H1 (cell line): ENCODE measurements around the gene ZIC1. TPM values are rescaled to one million over a fixed set of nuclear protein-coding genes. Genes with fewer than 3 reads are reported as not detected.

ENCODE experiments used
- CTCF ChIA-PET: fragments of 300-600 bp; sonication (Branson Sonifier 250); formaldehyde crosslinking; loops from one replicate; lab custom pipeline; 2021; ENCODE audit not compliant: partially characterized antibody; lab: Charles Lee
- POLR2A ChIA-PET: fragments of 300-600 bp; sonication (Branson Sonifier 250); formaldehyde crosslinking; loops from one replicate; lab custom pipeline; 2021; ENCODE audit warnings: inconsistent platforms; ENCODE audit not compliant: partially characterized antibody; lab: Charles Lee
- DNase-seq, 2 experiments: peaks; one replicate each; pipeline versions ENCODE4 v3.0.0 to v3.0.0-alpha.2; 2010 to 2022; ENCODE audit warnings: low spot score in 2 of 2, low read depth in 1 of 2, mixed read lengths in 1 of 2
- FAIRE-seq: peaks from 2 replicates; lab custom pipeline; 2011; peaks lifted over from hg19 to GRCh38; lab: Jason Lieb, UNC
- H2AFZ ChIP-seq: 2 replicates; pipeline ENCODE4 v1.8.1; 2012; ENCODE audit warnings: low read length, inconsistent platforms
- H2AK5ac ChIP-seq: 2 replicates; pipeline ENCODE4 v1.6.1; 2013; ENCODE audit warnings: low read depth, low read length
- H2BK120ac ChIP-seq: replicated peaks from 2 replicates; pipeline ENCODE3; 2013; ENCODE audit warnings: low read depth, low read length, inconsistent platforms
- H2BK12ac ChIP-seq: 2 replicates; pipeline ENCODE4 v1.6.1; 2013; ENCODE audit warnings: low read depth, low read length
- H2BK15ac ChIP-seq: 2 replicates; pipeline ENCODE4 v1.6.1; 2013; ENCODE audit warnings: low read length
- H2BK20ac ChIP-seq: 2 replicates; pipeline ENCODE4 v1.6.1; 2013; ENCODE audit warnings: low read length
- H2BK5ac ChIP-seq: 2 replicates; pipeline ENCODE4 v1.6.1; 2013; ENCODE audit warnings: low read depth, low read length
- H3K14ac ChIP-seq: 2 replicates; pipeline ENCODE4 v1.6.1; 2013; ENCODE audit warnings: inconsistent platforms; ENCODE audit not compliant: insufficient read length
- H3K18ac ChIP-seq: 2 replicates; pipeline ENCODE4 v1.6.1; 2013; ENCODE audit warnings: low read length; ENCODE audit errors: extremely low read depth
- H3K23ac ChIP-seq: 2 replicates; pipeline ENCODE4 v1.6.1; 2013; ENCODE audit warnings: inconsistent platforms; ENCODE audit not compliant: insufficient read length
- H3K23me2 ChIP-seq: 2 replicates; pipeline ENCODE4 v1.6.1; 2013; ENCODE audit warnings: low read depth, low read length
- H3K27ac ChIP-seq: 2 replicates; pipeline ENCODE4 v1.6.1; 2011; ENCODE audit warnings: low read depth, low read length, inconsistent platforms
- H3K27me3 ChIP-seq, 4 experiments: replicated peaks in 1 of 4; 1 replicate in 1 of 4; 2 replicates in 3 of 4; pipeline versions ENCODE4 v1.6.1 to v1.8.1; 2011 to 2013; ENCODE audit warnings: low read length in 3 of 4, mild to moderate bottlenecking in 3 of 4, inconsistent platforms in 2 of 4, mixed read lengths in 2 of 4, moderate library complexity in 1 of 4; ENCODE audit not compliant: control insufficient read depth in 3 of 4, insufficient read depth in 3 of 4; ENCODE audit errors: extremely low read depth in 1 of 4
- H3K36me3 ChIP-seq, 4 experiments: 2 replicates each; pipeline versions ENCODE4 v1.6.1 to v1.8.1; 2011 to 2013; ENCODE audit warnings: mild to moderate bottlenecking in 4 of 4, low read length in 3 of 4, moderate library complexity in 2 of 4, control low read depth in 1 of 4, inconsistent platforms in 1 of 4; ENCODE audit not compliant: insufficient read depth in 4 of 4, control insufficient read depth in 2 of 4
- H3K4ac ChIP-seq: replicated peaks from 2 replicates; pipeline ENCODE3; 2013; ENCODE audit warnings: low read length, low read depth, mixed read lengths, inconsistent platforms; ENCODE audit not compliant: insufficient read length
- H3K4me1 ChIP-seq, 4 experiments: replicated peaks in 1 of 4; 1 replicate in 1 of 4; 2 replicates in 3 of 4; pipeline versions ENCODE4 v1.6.1 to v1.8.1; 2011 to 2013; ENCODE audit warnings: low read length in 3 of 4, inconsistent platforms in 2 of 4, mixed read lengths in 1 of 4; ENCODE audit not compliant: insufficient read depth in 4 of 4, control insufficient read depth in 3 of 4
- H3K4me2 ChIP-seq, 2 experiments: 2 replicates each; pipeline versions ENCODE4 v1.6.1 to v1.8.1; 2011 to 2013; ENCODE audit warnings: low read depth in 2 of 2, low read length in 2 of 2, control low read depth in 1 of 2, inconsistent platforms in 1 of 2, mild to moderate bottlenecking in 1 of 2; ENCODE audit not compliant: insufficient read depth in 1 of 2
- H3K4me3 ChIP-seq, 4 experiments: fragments of 200-600, 300-600 bp in 1 of 4; sonication (generic), shearing (Covaris generic), sonication (Bioruptor Twin) in 1 of 4; 2 replicates each; pipeline versions ENCODE4 v1.5.1 to v1.8.1; 2011 to 2016; ENCODE audit warnings: low read length in 4 of 4, low read depth in 3 of 4, control low read depth in 2 of 4, inconsistent platforms in 2 of 4, mild to moderate bottlenecking in 2 of 4, mixed read lengths in 1 of 4, moderate library complexity in 1 of 4; ENCODE audit not compliant: insufficient read depth in 2 of 4; ENCODE audit errors: extremely low read depth in 1 of 4
- H3K56ac ChIP-seq: replicated peaks from 2 replicates; pipeline ENCODE3; 2013; ENCODE audit warnings: low read depth, mild to moderate bottlenecking, mixed read lengths, low read length, inconsistent platforms; ENCODE audit not compliant: insufficient read length
- H3K79me1 ChIP-seq: 2 replicates; pipeline ENCODE4 v1.6.1; 2013; ENCODE audit warnings: low read depth, low read length, control low read depth
- H3K79me2 ChIP-seq, 2 experiments: 2 replicates each; pipeline versions ENCODE4 v1.6.1 to v1.8.1; 2012 to 2013; ENCODE audit warnings: low read length in 2 of 2, mild to moderate bottlenecking in 2 of 2, inconsistent platforms in 1 of 2; ENCODE audit not compliant: insufficient read depth in 2 of 2, control insufficient read depth in 1 of 2
- H3K9ac ChIP-seq, 4 experiments: replicated peaks in 1 of 4; 1 replicate in 1 of 4; 2 replicates in 3 of 4; pipeline versions ENCODE4 v1.6.1 to v1.8.1; 2011 to 2013; ENCODE audit warnings: low read depth in 3 of 4, low read length in 3 of 4, control low read depth in 2 of 4, mild to moderate bottlenecking in 2 of 4, moderate library complexity in 2 of 4, inconsistent platforms in 1 of 4; ENCODE audit errors: extremely low read depth in 1 of 4
- H3K9me3 ChIP-seq, 2 experiments: 2 replicates each; pipeline versions ENCODE4 v1.6.1 to v1.8.1; 2012 to 2013; ENCODE audit warnings: mild to moderate bottlenecking in 2 of 2, moderate library complexity in 2 of 2, control low read depth in 1 of 2, inconsistent platforms in 1 of 2, low read depth in 1 of 2, low read length in 1 of 2, mixed read lengths in 1 of 2; ENCODE audit not compliant: insufficient read depth in 2 of 2
- H4K20me1 ChIP-seq, 2 experiments: replicated peaks in 1 of 2; 2 replicates each; pipeline versions ENCODE3 to v1.8.1; 2011 to 2013; ENCODE audit warnings: inconsistent platforms in 2 of 2, low read length in 2 of 2, mild to moderate bottlenecking in 1 of 2; ENCODE audit not compliant: insufficient read depth in 2 of 2, control insufficient read depth in 1 of 2
- H4K5ac ChIP-seq: 2 replicates; pipeline ENCODE4 v1.6.1; 2013; ENCODE audit warnings: low read length, low read depth, mixed read lengths, inconsistent platforms; ENCODE audit not compliant: insufficient read length
- H4K8ac ChIP-seq: 2 replicates; pipeline ENCODE4 v1.8.0; 2013; ENCODE audit warnings: mild to moderate bottlenecking, moderate library complexity, low read length, inconsistent platforms; ENCODE audit not compliant: insufficient read depth; ENCODE audit errors: extremely low read depth
- H4K91ac ChIP-seq: replicated peaks from 2 replicates; pipeline ENCODE3; 2013; ENCODE audit warnings: low read length, mixed read lengths, inconsistent platforms; ENCODE audit not compliant: insufficient read length
- ASH2L ChIP-seq: fragments of 200-600, 300-600 bp; sonication (generic); IDR thresholded peaks from one replicate; pipeline ENCODE4 v1.7.1; 2017; ENCODE audit warnings: low read length
- EP300 ChIP-seq, 2 experiments: IDR thresholded peaks; 1 replicate in 1 of 2; 2 replicates in 1 of 2; pipeline ENCODE4 v1.6.1; 2011 to 2012; ENCODE audit warnings: low read depth in 2 of 2, low read length in 2 of 2, mild to moderate bottlenecking in 2 of 2, borderline replicate concordance in 1 of 2, inconsistent platforms in 1 of 2, moderate library complexity in 1 of 2
- GABPA ChIP-seq: IDR thresholded peaks from 2 replicates; pipeline ENCODE4 v1.6.1; 2011; ENCODE audit warnings: mild to moderate bottlenecking, low read length, moderate library complexity, borderline replicate concordance; ENCODE audit not compliant: insufficient read depth
- GTF2F1 ChIP-seq: IDR thresholded peaks from 2 replicates; pipeline ENCODE4 v1.6.1; 2012; ENCODE audit warnings: low read depth, low read length, improper control_type of control experiment, borderline replicate concordance
- HDAC2 ChIP-seq, 2 experiments: fragments of 300-600 bp in 1 of 2; sonication (generic) in 1 of 2; IDR thresholded peaks; 2 replicates each; pipeline ENCODE4 v1.6.1; 2011 to 2012; ENCODE audit warnings: low read depth in 2 of 2, low read length in 2 of 2, mild to moderate bottlenecking in 2 of 2, moderate library complexity in 2 of 2, borderline replicate concordance in 1 of 2, inconsistent platforms in 1 of 2
- JUN ChIP-seq: IDR thresholded peaks from 2 replicates; pipeline ENCODE4 v1.6.1; 2011; ENCODE audit warnings: low read depth, mild to moderate bottlenecking, improper control_type of control experiment, low read length
- PHF8 ChIP-seq: fragments of 200-600 bp; sonication (generic); conservative IDR thresholded peaks from 2 replicates; pipeline ENCODE4 v1.7.1; 2012; ENCODE audit warnings: low read depth, mild to moderate bottlenecking, inconsistent platforms, low read length, moderate library complexity
- POU5F1 ChIP-seq: IDR thresholded peaks from 2 replicates; pipeline ENCODE4 v1.6.1; 2011; ENCODE audit warnings: low read depth, mild to moderate bottlenecking, low read length, moderate library complexity
- SAP30 ChIP-seq: fragments of 300-600 bp; sonication (generic); IDR thresholded peaks from 2 replicates; pipeline ENCODE4 v1.7.1; 2012; ENCODE audit warnings: low read length, moderate library complexity, mild to moderate bottlenecking, inconsistent platforms; ENCODE audit not compliant: insufficient read depth, insufficient replicate concordance
- TAF7 ChIP-seq: optimal IDR thresholded peaks from 2 replicates; pipeline ENCODE3; 2011; ENCODE audit warnings: low read depth, mild to moderate bottlenecking, inconsistent platforms, low read length, moderate library complexity, borderline replicate concordance
- TBP ChIP-seq: IDR thresholded peaks from 2 replicates; pipeline ENCODE4 v1.6.1; 2011; ENCODE audit warnings: low read depth, low read length, improper control_type of control experiment
- TEAD4 ChIP-seq: IDR thresholded peaks from 2 replicates; pipeline ENCODE4 v1.6.1; 2012; ENCODE audit warnings: low read depth, low read length, inconsistent platforms, mixed read lengths
- YY1 ChIP-seq: IDR thresholded peaks from 2 replicates; pipeline ENCODE4 v1.6.1; 2011; ENCODE audit warnings: low read depth, mild to moderate bottlenecking, low read length
- ZNF274 ChIP-seq: IDR thresholded peaks from 2 replicates; pipeline ENCODE4 v1.7.0; 2012; ENCODE audit warnings: low read length, borderline replicate concordance; ENCODE audit errors: extremely low read depth
- WGBS, 2 experiments: shearing (Covaris generic) in 1 of 2; methylation state at CpG; one replicate each; pipeline versions ENCODE4 v1.1.6 to v1.1.7; 2013 to 2015; ENCODE audit warnings: low lambda C conversion rate in 2 of 2, mixed read lengths in 2 of 2, inconsistent platforms in 1 of 2, low coverage in 1 of 2, missing lambda C conversion rate in 1 of 2; ENCODE audit not compliant: insufficient replicate concordance in 2 of 2, insufficient coverage in 1 of 2, insufficient read length in 1 of 2; ENCODE audit errors: extremely low coverage in 1 of 2, missing lambda C conversion rate in 1 of 2; 5-methylcytosine and 5-hydroxymethylcytosine counted together
- polyA plus RNA-seq, 7 experiments: library from polyadenylated mRNA; depleted of rRNA in 3 of 7; stranded (reverse) in 5 of 7; unstranded in 2 of 7; fragments of >200 nt in 5 of 7; fragments of 200-250 nt in 2 of 7; gene quantifications; 1 replicate in 5 of 7; 2 replicates in 1 of 7; 4 replicates in 1 of 7; pipeline versions ENCODE4 v1.2.1 to v1.2.3, GENCODE V29; 2011 to 2013; ENCODE audit warnings: missing spikeins in 2 of 7, mixed read lengths in 2 of 7
- total RNA-seq: library from RNA; stranded (reverse); fragmentation: NEBNext Ultra II Directional; extraction: Animal tissue kit (Norgen Biotek cat#: 25700); gene quantifications from 2 replicates; pipeline ENCODE4 v1.2.1, GENCODE V29; 2021

The ZIC1 gene
- total and polyA plus RNA-seq, 2 of the 8 experiments (the other 6 are each of a cell fraction or from before 2014, with no cell fraction given), result 0.80 to 2.2 TPM

- Histone ChIP-seq H3K79me2 (no peaks in the 10 kb centered on the region), H3K18ac (no peak overlapping the region), H4K5ac (no peak overlapping the region), H3K56ac (no peak overlapping the region), H2BK20ac (no peak overlapping the region), H3K4ac (no peak overlapping the region), H3K79me1 (no peaks in the 10 kb centered on the region), H3K4me1 (no peaks in the 10 kb centered on the region), H3K9ac (no peak overlapping the region), H3K36me3 (no peaks in the 10 kb centered on the region), H3K9me3 (no peaks in the 10 kb centered on the region), H2BK12ac (no peak overlapping the region), H4K20me1 (no peaks in the 10 kb centered on the region), H2BK5ac (no peak overlapping the region), H3K4me3 (no peak overlapping the region), H3K14ac (no peak overlapping the region), H3K4me2 (no peak overlapping the region), H3K27ac (no peak overlapping the region), H2AFZ (0 out of 2 replicates have a peak overlapping the region, but pooled peaks have one; percentile 22), H4K8ac (no peak overlapping the region), H4K91ac (no peak overlapping the region), H2BK15ac (no peak overlapping the region), H2AK5ac (no peak overlapping the region), H2BK120ac (no peak overlapping the region), H3K23me2 (no peaks in the 10 kb centered on the region), H3K23ac (no peak overlapping the region), H3K27me3 (no peaks in the 10 kb centered on the region)
- CTCF ChIA-PET, result no interaction called here
- WGBS, 2 experiments, result 87% methylated on average over 1 of the region's 1 CpG; no CpG with 5 or more reads in 1 of the 2 experiments
- FAIRE-seq (no peak), DNase-seq (no peak)
- POLR2A ChIA-PET, result no interaction called here
- TF ChIP-seq SAP30 (no peak), GTF2F1 (no peak), ASH2L (no peak), TEAD4 (no peak), HDAC2 (IDR thresholded peaks at IDR 0.05; ENCODE audit: borderline replicate concordance in 1 of 2, low read depth in 2 of 2, low read length in 2 of 2) (no peak), GABPA (no peak), POU5F1 (no peak), JUN (no peak), YY1 (no peak), PHF8 (no peak), TAF7 (no peak), TBP (no peak), EP300 (IDR thresholded peaks at IDR 0.05; ENCODE audit: borderline replicate concordance in 1 of 2, low read depth in 2 of 2, low read length in 2 of 2) (no peak), ZNF274 (no peak)
Measured at GRCh38 chr3:147462856-147463255, 53.7 kb downstream of the ZIC1 start.
